Measurements from ENCODE around the gene SAMD1. TPM values are rescaled to one million over a fixed set of nuclear protein-coding genes. Genes with fewer than 3 reads are reported as not detected.

Gene SAMD1
- polyA plus RNA-seq, 1 donor (not counting 4 experiments of a cell fraction or from before 2014, with no cell fraction given) = 5.3 TPM

DNA sequence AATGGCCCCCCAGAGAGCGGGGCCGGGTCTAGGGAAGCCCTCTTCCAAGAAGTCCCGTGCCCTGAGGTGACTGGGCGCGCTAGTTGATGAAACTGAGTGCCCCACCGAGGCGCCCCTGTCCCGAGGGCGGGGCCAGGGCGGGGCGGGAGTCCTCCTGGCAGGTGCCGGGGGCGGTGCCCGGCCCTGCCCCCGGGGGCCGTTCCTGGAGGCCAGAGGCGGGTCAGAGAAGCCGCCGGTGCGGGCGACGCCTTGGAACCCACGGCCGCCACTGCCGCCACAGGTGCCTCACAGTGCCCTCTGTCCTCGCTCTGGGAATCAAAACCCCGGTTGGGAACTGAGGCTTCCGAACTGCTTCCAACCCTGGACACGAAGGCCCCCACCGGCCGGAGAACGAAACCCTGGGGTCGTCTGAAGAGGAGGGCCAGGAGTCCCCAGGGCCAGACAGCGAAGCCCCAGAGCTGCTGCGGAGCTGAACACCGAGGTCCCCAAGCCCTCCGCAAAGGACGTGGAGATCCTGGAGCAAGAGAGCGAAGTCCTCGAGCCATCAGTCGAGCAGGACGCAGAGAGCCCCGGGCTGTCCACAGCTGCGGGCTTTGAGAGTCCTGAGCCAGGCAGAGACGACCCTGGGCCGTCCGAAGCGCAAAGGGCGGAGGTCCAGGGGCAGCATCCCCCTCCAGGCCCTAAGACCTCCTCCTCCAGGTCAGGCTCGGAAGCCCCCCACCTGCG lies 17.9 kb downstream of the SAMD1 start, which contains the start of gene MISP3:
TSS of gene MISP3 (plus strand) at position 252 of the 726 bp plus-strand sequence. CDS start 524 bp downstream, outside the sequence.
- H3K79me2 ChIP-seq (ENCODE audit: control insufficient read depth, insufficient read depth, low read length) = peaks cover 1% of the 10 kb centered on the region
- no peak for DNase-seq (ENCODE audit: low read depth, low spot score)
- no peak for FAIRE-seq
- peaks cover 24% of the 10 kb centered on the region for H3K4me1 ChIP-seq (ENCODE audit: control insufficient read depth, extremely low read depth, insufficient read depth, low read length)
- TF ChIP-seq, protein P1, sequence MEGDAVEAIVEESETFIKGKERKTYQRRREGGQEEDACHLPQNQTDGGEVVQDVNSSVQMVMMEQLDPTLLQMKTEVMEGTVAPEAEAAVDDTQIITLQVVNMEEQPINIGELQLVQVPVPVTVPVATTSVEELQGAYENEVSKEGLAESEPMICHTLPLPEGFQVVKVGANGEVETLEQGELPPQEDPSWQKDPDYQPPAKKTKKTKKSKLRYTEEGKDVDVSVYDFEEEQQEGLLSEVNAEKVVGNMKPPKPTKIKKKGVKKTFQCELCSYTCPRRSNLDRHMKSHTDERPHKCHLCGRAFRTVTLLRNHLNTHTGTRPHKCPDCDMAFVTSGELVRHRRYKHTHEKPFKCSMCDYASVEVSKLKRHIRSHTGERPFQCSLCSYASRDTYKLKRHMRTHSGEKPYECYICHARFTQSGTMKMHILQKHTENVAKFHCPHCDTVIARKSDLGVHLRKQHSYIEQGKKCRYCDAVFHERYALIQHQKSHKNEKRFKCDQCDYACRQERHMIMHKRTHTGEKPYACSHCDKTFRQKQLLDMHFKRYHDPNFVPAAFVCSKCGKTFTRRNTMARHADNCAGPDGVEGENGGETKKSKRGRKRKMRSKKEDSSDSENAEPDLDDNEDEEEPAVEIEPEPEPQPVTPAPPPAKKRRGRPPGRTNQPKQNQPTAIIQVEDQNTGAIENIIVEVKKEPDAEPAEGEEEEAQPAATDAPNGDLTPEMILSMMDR (optimal IDR thresholded peaks at IDR 0.05 in 1 of 3, IDR thresholded peaks at IDR 0.05 in 1 of 3, conservative IDR thresholded peaks at IDR 0.05 in 1 of 3; ENCODE audit: extremely low read depth in 1 of 3, insufficient read depth in 2 of 3, low read length in 3 of 3) = no peak
- peak; percentile 31 for TF ChIP-seq EZH2 (IDR thresholded peaks at IDR 0.05; ENCODE audit: low read length)
- no peaks in the 10 kb centered on the region for H4K20me1 ChIP-seq (ENCODE audit: control insufficient read depth, extremely low read depth, insufficient read depth, low read length)
- peak within 1 kb of the TSS; percentile 74 for H3K9ac ChIP-seq (ENCODE audit: control insufficient read depth, extremely low read depth, insufficient read depth, low read length)
- H3K9me1 ChIP-seq (ENCODE audit: control insufficient read depth, extremely low read depth, insufficient read depth, low read length) = no peaks in the 10 kb centered on the region
- no peaks in the 10 kb centered on the region for H3K9me3 ChIP-seq (ENCODE audit: control insufficient read depth, low read depth, low read length)
- H3K4me2 ChIP-seq (ENCODE audit: control insufficient read depth, extremely low read depth, insufficient read depth, low read depth, low read length) = peak within 1 kb of the TSS; percentile 91
- H3K27me3 ChIP-seq (ENCODE audit: control insufficient read depth, extremely low read depth, insufficient read depth, low read length) = peaks cover 23% of the 10 kb centered on the region
- H3K36me3 ChIP-seq (ENCODE audit: control insufficient read depth in 2 of 2, extremely low read depth in 1 of 2, insufficient read depth in 2 of 2, low read length in 2 of 2) = no peaks in the 10 kb centered on the region
- H3K27ac ChIP-seq (ENCODE audit: control insufficient read depth, insufficient read depth, low read length) = no peak within 1 kb of the TSS
- H3K4me3 ChIP-seq (ENCODE audit: control insufficient read depth in 2 of 3, extremely low read depth in 1 of 3, insufficient read depth in 2 of 3, low read depth in 1 of 3, low read length in 3 of 3) = peak within 1 kb of the TSS; percentile 61 to 98 (median 87)
- dilution Hi-C loops (cut with MboI; ENCODE audit: extremely low pct_ligation_motif_present, low sequenced_read_pairs) = no loop called here
- peak within 1 kb of the TSS; percentile 88 for H2AFZ ChIP-seq (ENCODE audit: control insufficient read depth, low read length)

DNA sequence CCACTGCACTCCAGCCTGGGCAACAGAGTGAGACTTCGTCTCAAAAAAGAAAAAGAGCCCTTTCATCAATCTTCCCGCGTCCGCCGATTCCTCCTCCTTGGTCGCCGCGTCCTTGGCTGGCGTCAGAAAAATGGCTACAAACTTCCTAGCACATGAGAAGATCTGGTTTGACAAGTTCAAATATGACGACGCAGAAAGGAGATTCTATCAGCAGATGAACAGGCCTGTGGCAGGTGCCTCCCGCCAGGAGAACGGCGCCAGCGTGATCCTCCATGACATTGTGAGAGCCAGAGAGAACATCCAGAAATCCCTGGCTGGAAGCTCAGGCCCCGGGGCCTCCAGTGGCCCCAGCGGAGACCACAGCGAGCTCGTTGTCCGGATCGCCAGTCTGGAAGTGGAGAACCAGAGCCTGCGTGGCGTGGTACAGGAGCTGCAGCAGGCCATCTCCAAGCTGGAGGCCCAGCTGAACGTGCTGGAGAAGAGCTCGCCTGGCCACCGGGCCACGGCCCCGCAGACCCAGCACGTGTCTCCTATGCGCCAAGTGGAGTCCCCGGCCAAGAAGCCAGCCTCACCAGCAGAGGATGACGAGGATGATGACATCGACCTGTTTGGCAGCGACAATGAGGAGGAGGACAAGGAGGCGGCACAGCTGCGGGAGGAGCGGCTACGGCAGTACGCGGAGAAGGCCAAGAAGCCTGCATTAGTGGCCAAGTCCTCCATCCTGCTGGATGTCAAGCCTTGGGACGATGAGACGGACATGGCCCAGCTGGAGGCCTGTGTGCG lies 20.1 kb downstream of the SAMD1 start:
- Histone ChIP-seq H4K20me1 (ENCODE audit: control insufficient read depth, extremely low read depth, insufficient read depth, low read length) (no peaks in the 10 kb centered on the region), H3K9me1 (ENCODE audit: control insufficient read depth, extremely low read depth, insufficient read depth, low read length) (no peaks in the 10 kb centered on the region), H3K4me2 (ENCODE audit: control insufficient read depth, extremely low read depth, insufficient read depth, low read depth, low read length) (no peak overlapping the region), H3K9ac (ENCODE audit: control insufficient read depth, extremely low read depth, insufficient read depth, low read length) (no peak overlapping the region), H2AFZ (ENCODE audit: control insufficient read depth, low read length) (no peak overlapping the region), H3K36me3 (ENCODE audit: control insufficient read depth in 2 of 2, extremely low read depth in 1 of 2, insufficient read depth in 2 of 2, low read length in 2 of 2) (no peaks in the 10 kb centered on the region), H3K4me3 (ENCODE audit: control insufficient read depth in 2 of 3, extremely low read depth in 1 of 3, insufficient read depth in 2 of 3, low read depth in 1 of 3, low read length in 3 of 3) (no peak overlapping the region), H3K27ac (ENCODE audit: control insufficient read depth, insufficient read depth, low read length) (no peak overlapping the region), H3K79me2 (ENCODE audit: control insufficient read depth, insufficient read depth, low read length) (peaks cover 1% of the 10 kb centered on the region), H3K4me1 (ENCODE audit: control insufficient read depth, extremely low read depth, insufficient read depth, low read length) (peaks cover 23% of the 10 kb centered on the region), H3K27me3 (ENCODE audit: control insufficient read depth, extremely low read depth, insufficient read depth, low read length) (peaks cover 23% of the 10 kb centered on the region), H3K9me3 (ENCODE audit: control insufficient read depth, low read depth, low read length) (no peaks in the 10 kb centered on the region)
- FAIRE-seq = no peak
- TF ChIP-seq, protein P1 (optimal IDR thresholded peaks at IDR 0.05 in 1 of 3, IDR thresholded peaks at IDR 0.05 in 1 of 3, conservative IDR thresholded peaks at IDR 0.05 in 1 of 3; ENCODE audit: extremely low read depth in 1 of 3, insufficient read depth in 2 of 3, low read length in 3 of 3) = no peak
- TF ChIP-seq EZH2 (IDR thresholded peaks at IDR 0.05; ENCODE audit: low read length) = no peak
- DNase-seq (ENCODE audit: low read depth, low spot score) = no peak
- dilution Hi-C loops (cut with MboI; ENCODE audit: extremely low pct_ligation_motif_present, low sequenced_read_pairs) = no loop called here
